HepG2 (cell line): Measurements from ENCODE around the gene CYP46A1.

Experiments
- ARNTL ChIP-seq: sonication (generic); formaldehyde crosslinking; IDR thresholded peaks from 2 replicates; pipeline ENCODE4 v1.4.0; 2020; ENCODE audit warnings: mild to moderate bottlenecking, missing genetic modification reagents
- CBFB ChIP-seq: sonication (generic); formaldehyde crosslinking; IDR thresholded peaks from 2 replicates; pipeline ENCODE4 v1.4.0; 2020; ENCODE audit warnings: missing genetic modification reagents
- EZH2 ChIP-seq: conservative IDR thresholded peaks from 2 replicates; pipeline ENCODE4 v1.6.1; 2012; ENCODE audit warnings: mild to moderate bottlenecking, low read depth, low read length, moderate library complexity
- KLF9 ChIP-seq: IDR thresholded peaks from 2 replicates; pipeline ENCODE4 v1.6.1; 2016; ENCODE audit warnings: low read depth
- PATZ1 ChIP-seq: sonication (generic); formaldehyde crosslinking; IDR thresholded peaks from 2 replicates; pipeline ENCODE4 v1.4.0; 2020; ENCODE audit warnings: missing genetic modification reagents
- POLR2AphosphoS5 ChIP-seq: IDR thresholded peaks from 2 replicates; pipeline ENCODE4 v1.6.1; 2012; ENCODE audit warnings: low read depth, low read length
- PREB ChIP-seq: sonication (generic); formaldehyde crosslinking; IDR thresholded peaks from 2 replicates; pipeline ENCODE4 v1.4.0; 2020; ENCODE audit warnings: missing genetic modification reagents
- REL ChIP-seq: sonication (generic); formaldehyde crosslinking; conservative IDR thresholded peaks from 2 replicates; pipeline ENCODE4 v1.8.0; 2022; ENCODE audit warnings: mild to moderate bottlenecking, missing genetic modification reagents, moderate library complexity
- ZMYM2 ChIP-seq: sonication (generic); formaldehyde crosslinking; IDR thresholded peaks from 2 replicates; pipeline ENCODE4 v1.8.0; 2022; ENCODE audit warnings: mild to moderate bottlenecking, missing genetic modification reagents
- ZNF260 ChIP-seq: sonication (generic); formaldehyde crosslinking; IDR thresholded peaks from 2 replicates; pipeline ENCODE4 v1.4.0; 2020; ENCODE audit warnings: missing genetic modification reagents, low read depth, mild to moderate bottlenecking, borderline replicate concordance
- ZNF841 ChIP-seq: sonication (generic); formaldehyde crosslinking; IDR thresholded peaks from 2 replicates; pipeline ENCODE4 v1.8.1; 2023; ENCODE audit warnings: missing genetic modification reagents, borderline replicate concordance

- no peak for TF ChIP-seq ZNF260 (CRISPR knock-in tag)
- TF ChIP-seq PREB (CRISPR knock-in tag), result no peak
- TF ChIP-seq ZMYM2 (CRISPR knock-in tag), result no peak
- TF ChIP-seq EZH2, result no peak
- no peak for TF ChIP-seq REL (CRISPR knock-in tag)
- TF ChIP-seq POLR2AphosphoS5, result no peak
- TF ChIP-seq ZNF841, result no peak
- no peak for TF ChIP-seq PATZ1
- TF ChIP-seq KLF9 (CRISPR knock-in tag), result no peak
- TF ChIP-seq CBFB (CRISPR knock-in tag), result no peak
- TF ChIP-seq ARNTL, result no peak
Observed at GRCh38 chr14:99713972-99714371, 29.9 kb downstream of the CYP46A1 start.
